NCI-H2196 treated with DMSO at 0.1 percent for 48 hours (cell line): ENCODE results near the gene MATK.

ENCODE experiments used
- DNase-seq: peaks from one replicate; lab custom pipeline; 2025; ENCODE audit not compliant: unreplicated experiment; lab: John Stamatoyannopoulos, UW

Gene MATK

GRCh38 chr19:3751236-3751635, 34.9 kb downstream of the MATK start:
- DNase-seq: no peak

GRCh38 chr19:3750211-3750610, 36.0 kb downstream of the MATK start:
- no peak for DNase-seq

- DNase-seq: no peak
Measured at GRCh38 chr19:3748965-3749364, 37.2 kb downstream of the MATK start.

GRCh38 chr19:3746371-3747056, 39.7 kb downstream of the MATK start:
- no peak for DNase-seq

GRCh38 chr19:3745363-3746045, 40.7 kb downstream of the MATK start:
- DNase-seq: no peak

GRCh38 chr19:3743486-3743885, 42.7 kb downstream of the MATK start:
- DNase-seq: no peak

GRCh38 chr19:3740431-3740830, 45.8 kb downstream of the MATK start:
- DNase-seq: no peak

GRCh38 chr19:3738477-3739220, 47.5 kb downstream of the MATK start:
- DNase-seq: no peak

GRCh38 chr19:3737487-3738205, 48.5 kb downstream of the MATK start:
- no peak for DNase-seq

- no peak for DNase-seq
Measured at GRCh38 chr19:3736106-3736724, 50.0 kb downstream of the MATK start.

- DNase-seq: no peak
Measured at GRCh38 chr19:3734310-3734600, 51.9 kb downstream of the MATK start.

- no peak for DNase-seq
Measured at GRCh38 chr19:3733549-3734309, 52.5 kb downstream of the MATK start.

GRCh38 chr19:3732108-3732507, 54.1 kb downstream of the MATK start:
- no peak for DNase-seq

GRCh38 chr19:3730457-3730958, 55.7 kb downstream of the MATK start:
- DNase-seq: no peak
